ENCODE measurements around the gene KIF5C.

DNA sequence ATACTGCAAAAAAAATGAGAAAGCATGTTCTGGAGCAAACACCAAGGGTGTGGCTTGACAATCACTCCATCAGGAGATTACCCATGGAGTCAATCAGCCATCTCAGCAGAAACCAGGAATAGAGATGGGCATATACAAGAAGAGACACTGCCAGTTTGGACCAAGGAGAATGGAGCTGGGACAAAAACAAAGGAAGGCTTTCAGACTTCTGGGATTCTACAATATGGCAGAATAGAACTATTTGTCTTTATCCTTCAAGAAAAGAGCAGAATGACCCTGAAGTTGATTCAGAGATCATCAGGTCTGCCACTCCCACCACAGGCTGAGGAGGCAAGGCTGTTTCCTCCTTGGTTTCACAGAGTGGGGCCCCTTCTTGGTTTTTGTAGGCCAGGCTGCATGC lies 48.2 kb upstream of the KIF5C start:
- TF ChIP-seq ZNF24 (tag by site-specific recombination; IDR thresholded peaks at IDR 0.05) = no peak
- no peak for TF ChIP-seq ZNF121 (tag by site-specific recombination; IDR thresholded peaks at IDR 0.05)
- TF ChIP-seq, protein P1, sequence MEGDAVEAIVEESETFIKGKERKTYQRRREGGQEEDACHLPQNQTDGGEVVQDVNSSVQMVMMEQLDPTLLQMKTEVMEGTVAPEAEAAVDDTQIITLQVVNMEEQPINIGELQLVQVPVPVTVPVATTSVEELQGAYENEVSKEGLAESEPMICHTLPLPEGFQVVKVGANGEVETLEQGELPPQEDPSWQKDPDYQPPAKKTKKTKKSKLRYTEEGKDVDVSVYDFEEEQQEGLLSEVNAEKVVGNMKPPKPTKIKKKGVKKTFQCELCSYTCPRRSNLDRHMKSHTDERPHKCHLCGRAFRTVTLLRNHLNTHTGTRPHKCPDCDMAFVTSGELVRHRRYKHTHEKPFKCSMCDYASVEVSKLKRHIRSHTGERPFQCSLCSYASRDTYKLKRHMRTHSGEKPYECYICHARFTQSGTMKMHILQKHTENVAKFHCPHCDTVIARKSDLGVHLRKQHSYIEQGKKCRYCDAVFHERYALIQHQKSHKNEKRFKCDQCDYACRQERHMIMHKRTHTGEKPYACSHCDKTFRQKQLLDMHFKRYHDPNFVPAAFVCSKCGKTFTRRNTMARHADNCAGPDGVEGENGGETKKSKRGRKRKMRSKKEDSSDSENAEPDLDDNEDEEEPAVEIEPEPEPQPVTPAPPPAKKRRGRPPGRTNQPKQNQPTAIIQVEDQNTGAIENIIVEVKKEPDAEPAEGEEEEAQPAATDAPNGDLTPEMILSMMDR (tag by site-specific recombination; IDR thresholded peaks at IDR 0.05) = no peak
- TF ChIP-seq ZNF157 (tag by site-specific recombination; IDR thresholded peaks at IDR 0.05) = no peak
- TF ChIP-seq YY1 (tag by site-specific recombination; IDR thresholded peaks at IDR 0.05) = no peak
- TF ChIP-seq, protein P2, sequence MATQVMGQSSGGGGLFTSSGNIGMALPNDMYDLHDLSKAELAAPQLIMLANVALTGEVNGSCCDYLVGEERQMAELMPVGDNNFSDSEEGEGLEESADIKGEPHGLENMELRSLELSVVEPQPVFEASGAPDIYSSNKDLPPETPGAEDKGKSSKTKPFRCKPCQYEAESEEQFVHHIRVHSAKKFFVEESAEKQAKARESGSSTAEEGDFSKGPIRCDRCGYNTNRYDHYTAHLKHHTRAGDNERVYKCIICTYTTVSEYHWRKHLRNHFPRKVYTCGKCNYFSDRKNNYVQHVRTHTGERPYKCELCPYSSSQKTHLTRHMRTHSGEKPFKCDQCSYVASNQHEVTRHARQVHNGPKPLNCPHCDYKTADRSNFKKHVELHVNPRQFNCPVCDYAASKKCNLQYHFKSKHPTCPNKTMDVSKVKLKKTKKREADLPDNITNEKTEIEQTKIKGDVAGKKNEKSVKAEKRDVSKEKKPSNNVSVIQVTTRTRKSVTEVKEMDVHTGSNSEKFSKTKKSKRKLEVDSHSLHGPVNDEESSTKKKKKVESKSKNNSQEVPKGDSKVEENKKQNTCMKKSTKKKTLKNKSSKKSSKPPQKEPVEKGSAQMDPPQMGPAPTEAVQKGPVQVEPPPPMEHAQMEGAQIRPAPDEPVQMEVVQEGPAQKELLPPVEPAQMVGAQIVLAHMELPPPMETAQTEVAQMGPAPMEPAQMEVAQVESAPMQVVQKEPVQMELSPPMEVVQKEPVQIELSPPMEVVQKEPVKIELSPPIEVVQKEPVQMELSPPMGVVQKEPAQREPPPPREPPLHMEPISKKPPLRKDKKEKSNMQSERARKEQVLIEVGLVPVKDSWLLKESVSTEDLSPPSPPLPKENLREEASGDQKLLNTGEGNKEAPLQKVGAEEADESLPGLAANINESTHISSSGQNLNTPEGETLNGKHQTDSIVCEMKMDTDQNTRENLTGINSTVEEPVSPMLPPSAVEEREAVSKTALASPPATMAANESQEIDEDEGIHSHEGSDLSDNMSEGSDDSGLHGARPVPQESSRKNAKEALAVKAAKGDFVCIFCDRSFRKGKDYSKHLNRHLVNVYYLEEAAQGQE (tag by site-specific recombination; IDR thresholded peaks at IDR 0.05) = no peak
- no peak for TF ChIP-seq ZNF223 (tag by site-specific recombination; IDR thresholded peaks at IDR 0.05)
- TF ChIP-seq, protein P3, sequence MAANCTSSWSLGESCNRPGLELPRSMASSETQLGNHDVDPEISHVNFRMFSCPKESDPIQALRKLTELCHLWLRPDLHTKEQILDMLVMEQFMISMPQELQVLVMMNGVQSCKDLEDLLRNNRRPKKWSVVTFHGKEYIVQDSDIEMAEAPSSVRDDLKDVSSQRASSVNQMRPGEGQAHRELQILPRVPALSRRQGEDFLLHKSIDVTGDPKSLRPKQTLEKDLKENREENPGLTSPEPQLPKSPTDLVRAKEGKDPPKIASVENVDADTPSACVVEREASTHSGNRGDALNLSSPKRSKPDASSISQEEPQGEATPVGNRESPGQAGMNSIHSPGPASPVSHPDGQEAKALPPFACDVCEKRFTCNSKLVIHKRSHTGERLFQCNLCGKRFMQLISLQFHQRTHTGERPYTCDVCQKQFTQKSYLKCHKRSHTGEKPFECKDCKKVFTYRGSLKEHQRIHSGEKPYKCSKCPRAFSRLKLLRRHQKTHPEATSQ (tag by site-specific recombination; IDR thresholded peaks at IDR 0.05) = no peak
- TF ChIP-seq ZNF324 (tag by site-specific recombination; IDR thresholded peaks at IDR 0.05) = no peak
